Mesenchymal stem cell (in vitro differentiated cells and primary cell): Measurements from ENCODE around the gene SYNE2.

Experiments
- DNase-seq: peaks from one replicate; pipeline ENCODE4 v3.0.0-alpha.2; 2013
- H2AFZ ChIP-seq: one replicate; pipeline ENCODE4 v1.6.1; 2013; ENCODE audit warnings: low read depth, mild to moderate bottlenecking, control low read depth, inconsistent platforms, low read length, moderate library complexity
- H2AK5ac ChIP-seq: 2 replicates; pipeline ENCODE4 v1.6.1; 2013; ENCODE audit warnings: low read length, moderate library complexity, mild to moderate bottlenecking, inconsistent platforms; ENCODE audit not compliant: severe bottlenecking
- H2BK120ac ChIP-seq: one replicate; pipeline ENCODE4 v1.6.1; 2013; ENCODE audit warnings: low read depth, mild to moderate bottlenecking, inconsistent platforms, low read length, moderate library complexity
- H2BK12ac ChIP-seq, 2 experiments: one replicate each; pipeline ENCODE4 v1.6.1; 2013; ENCODE audit warnings: inconsistent platforms in 2 of 2, low read length in 2 of 2, mild to moderate bottlenecking in 2 of 2, moderate library complexity in 2 of 2, control low read depth in 1 of 2
- H2BK15ac ChIP-seq: one replicate; pipeline ENCODE4 v1.6.1; 2013; ENCODE audit warnings: mild to moderate bottlenecking, low read depth, inconsistent platforms; ENCODE audit not compliant: poor library complexity, severe bottlenecking
- H2BK5ac ChIP-seq: 2 replicates; pipeline ENCODE4 v1.6.1; 2013; ENCODE audit warnings: low read depth, mild to moderate bottlenecking, low read length, control low read depth, inconsistent platforms; ENCODE audit not compliant: poor library complexity, severe bottlenecking
- H3K14ac ChIP-seq, 2 experiments: one replicate each; pipeline ENCODE4 v1.6.1; 2013; ENCODE audit warnings: inconsistent platforms in 2 of 2, low read length in 2 of 2, control low read depth in 1 of 2, mild to moderate bottlenecking in 1 of 2, moderate library complexity in 1 of 2
- H3K18ac ChIP-seq, 2 experiments: one replicate each; pipeline ENCODE4 v1.6.1; 2013; ENCODE audit warnings: inconsistent platforms in 2 of 2, low read length in 2 of 2, control low read depth in 1 of 2, low read depth in 1 of 2, mild to moderate bottlenecking in 1 of 2
- H3K23ac ChIP-seq, 2 experiments: one replicate each; pipeline ENCODE4 v1.6.1; 2013; ENCODE audit warnings: inconsistent platforms in 2 of 2, low read length in 2 of 2, mild to moderate bottlenecking in 2 of 2, moderate library complexity in 2 of 2, control low read depth in 1 of 2
- H3K27ac ChIP-seq: 2 replicates; pipeline ENCODE4 v1.5.1; 2013; ENCODE audit warnings: mild to moderate bottlenecking, moderate library complexity, low read length, control low read depth, inconsistent platforms; ENCODE audit not compliant: poor library complexity, severe bottlenecking
- H3K27me3 ChIP-seq, 2 experiments: 2 replicates each; pipeline versions ENCODE4 v1.6.1 to v1.7.0; 2013; ENCODE audit warnings: low read length in 2 of 2, mild to moderate bottlenecking in 2 of 2, moderate library complexity in 2 of 2, control low read depth in 1 of 2, inconsistent platforms in 1 of 2; ENCODE audit not compliant: control insufficient read depth in 1 of 2, insufficient read depth in 1 of 2
- H3K36me3 ChIP-seq, 2 experiments: 2 replicates each; pipeline versions ENCODE4 v1.6.1 to v1.7.0; 2013; ENCODE audit warnings: low read length in 2 of 2, control low read depth in 1 of 2, inconsistent platforms in 1 of 2, low read depth in 1 of 2, mild to moderate bottlenecking in 1 of 2; ENCODE audit not compliant: insufficient read depth in 2 of 2, control insufficient read depth in 1 of 2
- H3K4ac ChIP-seq, 2 experiments: one replicate each; pipeline ENCODE4 v1.6.1; 2013; ENCODE audit warnings: inconsistent platforms in 2 of 2, low read length in 2 of 2, mild to moderate bottlenecking in 2 of 2, moderate library complexity in 2 of 2, control low read depth in 1 of 2, low read depth in 1 of 2
- H3K4me1 ChIP-seq: 2 replicates; pipeline ENCODE4 v1.6.1; 2013; ENCODE audit warnings: low read depth, low read length, control low read depth; ENCODE audit not compliant: control insufficient read depth, insufficient read depth
- H3K4me2 ChIP-seq: 2 replicates; pipeline ENCODE4 v1.6.1; 2013; ENCODE audit warnings: low read length, mild to moderate bottlenecking, inconsistent platforms; ENCODE audit not compliant: poor library complexity, severe bottlenecking
- H3K4me3 ChIP-seq, 2 experiments: 2 replicates each; pipeline versions ENCODE4 v1.5.1 to v1.7.0; 2013; ENCODE audit warnings: low read length in 2 of 2, mild to moderate bottlenecking in 2 of 2, control low read depth in 1 of 2, low read depth in 1 of 2; ENCODE audit not compliant: insufficient read depth in 1 of 2
- H3K79me1 ChIP-seq: replicated peaks from 2 replicates; pipeline ENCODE4 v1.6.1; 2013; ENCODE audit warnings: mild to moderate bottlenecking, control low read depth, low read length, inconsistent platforms; ENCODE audit not compliant: poor library complexity, severe bottlenecking
- H3K9ac ChIP-seq: 2 replicates; pipeline ENCODE4 v1.7.0; 2013; ENCODE audit warnings: mild to moderate bottlenecking, low read length, moderate library complexity
- H3K9me3 ChIP-seq: 2 replicates; pipeline ENCODE4 v1.7.0; 2013; ENCODE audit warnings: mild to moderate bottlenecking, low read length; ENCODE audit not compliant: control insufficient read depth
- H4K8ac ChIP-seq: one replicate; pipeline ENCODE4 v1.6.1; 2013; ENCODE audit warnings: inconsistent platforms, mild to moderate bottlenecking, low read length, moderate library complexity
- H4K91ac ChIP-seq: one replicate; pipeline ENCODE4 v1.6.1; 2013; ENCODE audit warnings: mild to moderate bottlenecking, low read length, inconsistent platforms
- WGBS: methylation state at CpG from one replicate; pipeline ENCODE4 v1.1.7; 2013; ENCODE audit warnings: mixed read lengths; 5-methylcytosine and 5-hydroxymethylcytosine counted together

SYNE2 gene

DNA sequence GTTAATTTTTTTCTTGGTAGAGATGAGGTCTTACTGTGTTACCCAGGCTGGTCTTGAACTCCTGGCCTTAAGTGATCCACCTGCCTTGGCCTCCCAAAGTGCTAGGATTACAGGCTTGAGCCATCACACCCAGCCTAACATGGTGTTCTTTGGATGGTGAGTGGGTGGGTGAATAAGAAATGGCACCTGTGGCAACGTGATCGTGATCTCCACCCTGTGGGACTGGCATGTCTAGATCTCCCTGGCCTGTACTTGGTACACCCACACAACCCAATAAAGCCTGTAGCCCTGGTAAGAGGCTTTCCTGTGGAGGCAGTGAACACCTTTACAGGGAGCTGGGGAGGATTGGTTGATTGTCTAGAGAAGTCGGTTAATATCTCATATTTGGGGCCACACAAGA lies 25.2 kb downstream of the SYNE2 start:
- H2AFZ ChIP-seq = no peak overlapping the region
- no peak overlapping the region for H3K14ac ChIP-seq
- no peak overlapping the region for H2BK120ac ChIP-seq
- no peak overlapping the region for H4K8ac ChIP-seq
- peak overlapping the region; percentile 12 for H2AK5ac ChIP-seq
- peaks cover 25% of the 10 kb centered on the region for H3K79me1 ChIP-seq
- no peak overlapping the region for H4K91ac ChIP-seq
- no peak overlapping the region for H2BK12ac ChIP-seq
- H3K18ac ChIP-seq = no peak overlapping the region
- no peak overlapping the region for H3K27ac ChIP-seq
- no CpG with 5 or more reads among the region's 3 CpGs for WGBS
- H3K4me1 ChIP-seq = peaks cover 6% of the 10 kb centered on the region
- no peak overlapping the region for H3K23ac ChIP-seq
- H3K4me3 ChIP-seq = no peak overlapping the region
- no peaks in the 10 kb centered on the region for H3K27me3 ChIP-seq
- no peak overlapping the region for H3K9ac ChIP-seq
- no peaks in the 10 kb centered on the region for H3K9me3 ChIP-seq
- no peaks in the 10 kb centered on the region for H3K36me3 ChIP-seq
- no peak overlapping the region for H2BK5ac ChIP-seq
- H3K4ac ChIP-seq = no peak overlapping the region
- H3K4me2 ChIP-seq = no peak overlapping the region
- no peak overlapping the region for H2BK15ac ChIP-seq
- DNase-seq = no peak

DNA sequence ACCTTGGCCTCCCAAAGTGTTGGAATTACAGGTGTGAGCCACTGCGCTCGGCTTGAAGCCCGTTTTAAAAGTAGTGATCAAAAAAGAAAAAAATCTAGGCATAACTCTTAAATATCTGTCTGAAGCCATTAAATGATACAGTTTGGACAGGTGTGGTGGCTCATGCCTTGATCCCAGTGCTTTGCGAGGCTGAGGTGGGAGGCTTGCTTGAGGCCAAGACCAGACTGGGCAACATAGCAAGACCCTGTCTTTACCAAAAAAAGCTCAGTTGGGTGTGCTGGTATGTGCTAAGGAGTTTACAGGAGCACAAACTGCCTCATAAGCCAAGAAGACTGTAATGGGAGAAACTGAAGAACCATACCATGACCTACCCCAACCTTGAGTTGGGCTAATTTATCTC lies 26.0 kb downstream of the SYNE2 start:
- no peak overlapping the region for H2AK5ac ChIP-seq
- H3K4me1 ChIP-seq = peaks cover 6% of the 10 kb centered on the region
- no peak overlapping the region for H3K4ac ChIP-seq
- H2AFZ ChIP-seq = no peak overlapping the region
- H3K4me2 ChIP-seq = no peak overlapping the region
- H3K9me3 ChIP-seq = no peaks in the 10 kb centered on the region
- H2BK5ac ChIP-seq = no peak overlapping the region
- DNase-seq = no peak
- no peak overlapping the region for H3K23ac ChIP-seq
- H3K36me3 ChIP-seq = no peaks in the 10 kb centered on the region
- H3K79me1 ChIP-seq = peaks cover 25% of the 10 kb centered on the region
- H3K9ac ChIP-seq = no peak overlapping the region
- H3K14ac ChIP-seq = no peak overlapping the region
- no peak overlapping the region for H3K4me3 ChIP-seq
- no peaks in the 10 kb centered on the region for H3K27me3 ChIP-seq
- no peak overlapping the region for H4K8ac ChIP-seq
- no peak overlapping the region for H2BK15ac ChIP-seq
- H2BK12ac ChIP-seq = no peak overlapping the region
- WGBS = 89% methylated on average over 1 of the region's 4 CpGs
- H3K18ac ChIP-seq = no peak overlapping the region
- H2BK120ac ChIP-seq = no peak overlapping the region
- H4K91ac ChIP-seq = no peak overlapping the region
- no peak overlapping the region for H3K27ac ChIP-seq

DNA sequence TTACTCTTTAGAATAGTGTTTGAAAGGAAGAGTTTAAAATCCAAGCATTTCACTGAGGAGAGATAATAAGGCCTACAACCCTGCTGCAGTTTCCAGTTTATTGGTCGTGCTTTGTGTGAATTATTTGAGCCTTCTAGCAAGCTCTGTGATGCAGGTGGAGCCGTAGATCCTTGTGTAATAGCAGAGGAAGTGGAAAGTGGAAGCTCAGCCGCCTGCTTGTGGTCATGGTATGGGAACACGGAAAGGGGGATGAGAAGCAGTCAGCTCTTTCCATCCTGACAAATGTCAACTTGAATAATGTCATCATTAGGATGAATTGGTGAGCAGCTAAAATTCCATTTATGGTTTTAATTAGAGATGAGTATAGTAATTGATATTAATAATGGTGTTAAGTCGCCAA lies 29.1 kb downstream of the SYNE2 start:
- H2BK5ac ChIP-seq = no peak overlapping the region
- H3K27ac ChIP-seq = no peak overlapping the region
- H3K4ac ChIP-seq = no peak overlapping the region
- no peak overlapping the region for H2AFZ ChIP-seq
- no peaks in the 10 kb centered on the region for H3K27me3 ChIP-seq
- no peak overlapping the region for H3K18ac ChIP-seq
- peaks cover 31% of the 10 kb centered on the region for H3K79me1 ChIP-seq
- no peak overlapping the region for H2BK12ac ChIP-seq
- no peak overlapping the region for H3K9ac ChIP-seq
- H3K4me2 ChIP-seq = no peak overlapping the region
- DNase-seq = no peak
- H3K36me3 ChIP-seq = peaks cover 0 to 2% of the 10 kb centered on the region in 2 experiments
- H3K4me3 ChIP-seq = no peak overlapping the region
- H4K91ac ChIP-seq = no peak overlapping the region
- H3K4me1 ChIP-seq = no peaks in the 10 kb centered on the region
- 72% methylated on average over 4 of the region's 5 CpGs for WGBS
- no peak overlapping the region for H2BK15ac ChIP-seq
- no peak overlapping the region for H4K8ac ChIP-seq
- no peak overlapping the region for H2AK5ac ChIP-seq
- no peak overlapping the region for H2BK120ac ChIP-seq
- H3K9me3 ChIP-seq = no peaks in the 10 kb centered on the region
- no peak overlapping the region for H3K23ac ChIP-seq
- H3K14ac ChIP-seq = no peak overlapping the region

DNA sequence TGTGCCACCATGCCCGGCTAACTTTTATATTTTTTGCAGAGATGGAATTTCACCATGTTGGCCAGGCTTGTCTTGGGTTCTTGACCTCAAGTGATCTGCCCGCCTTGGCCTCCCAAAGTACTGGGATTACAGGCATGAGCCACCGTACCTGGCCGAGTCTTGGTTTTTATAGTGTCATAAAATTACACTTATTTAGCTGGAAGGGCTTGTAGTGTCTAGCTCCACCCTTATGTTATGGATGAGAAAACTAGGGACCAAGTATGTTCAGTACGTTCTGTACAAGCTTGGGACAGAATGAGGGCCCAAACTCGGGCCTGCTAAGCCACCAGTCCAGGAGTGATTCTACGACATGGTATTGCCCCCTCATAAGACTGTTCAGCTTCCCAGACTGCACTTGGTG lies 35.1 kb downstream of the SYNE2 start:
- DNase-seq = no peak
- Histone ChIP-seq H3K23ac (no peak overlapping the region), H3K36me3 (peaks cover 0 to 2% of the 10 kb centered on the region in 2 experiments), H2BK15ac (no peak overlapping the region), H3K27me3 (no peaks in the 10 kb centered on the region), H3K18ac (no peak overlapping the region), H2BK5ac (peak overlapping the region; percentile 74), H3K14ac (no peak overlapping the region), H2BK120ac (no peak overlapping the region), H3K79me1 (peaks cover 23% of the 10 kb centered on the region), H3K4me3 (no peak overlapping the region), H2AFZ (no peak overlapping the region), H3K4me2 (no peak overlapping the region), H2AK5ac (peak overlapping the region; percentile 38), H4K8ac (no peak overlapping the region), H2BK12ac (no peak overlapping the region), H3K27ac (peak overlapping the region; percentile 47), H3K4me1 (peaks cover 10% of the 10 kb centered on the region), H3K9ac (no peak overlapping the region), H3K4ac (no peak overlapping the region), H3K9me3 (no peaks in the 10 kb centered on the region), H4K91ac (no peak overlapping the region)
- 97% methylated on average over 7 of the region's 7 CpGs for WGBS
